IPS DF 6.9 (cell line): ENCODE measurements around the gene NFATC2.
"Not testable (repeated sequence)": the region's sequence is repeated elsewhere in the genome, so short reads cannot be mapped to it uniquely, and the experiment has no call there.

ENCODE experiments used
- DNase-seq: peaks from one replicate; pipeline ENCODE4 v3.0.0-alpha.2; 2013; ENCODE audit warnings: low read depth, low spot score
- H3K27ac ChIP-seq: one replicate; pipeline ENCODE4 v1.5.1; 2013; ENCODE audit warnings: low read length, control low read depth
- H3K27me3 ChIP-seq: 2 replicates; pipeline ENCODE4 v1.6.1; 2013; ENCODE audit warnings: mild to moderate bottlenecking, low read length; ENCODE audit not compliant: control insufficient read depth, insufficient read depth
- H3K36me3 ChIP-seq: 2 replicates; pipeline ENCODE4 v1.6.1; 2013; ENCODE audit warnings: low read length; ENCODE audit not compliant: control insufficient read depth, insufficient read depth
- H3K4me1 ChIP-seq: 2 replicates; pipeline ENCODE4 v1.6.1; 2013; ENCODE audit warnings: low read length; ENCODE audit not compliant: control insufficient read depth, insufficient read depth
- H3K4me3 ChIP-seq: 2 replicates; pipeline ENCODE4 v1.5.1; 2013; ENCODE audit warnings: mild to moderate bottlenecking, low read length
- H3K9me3 ChIP-seq: 2 replicates; pipeline ENCODE4 v1.6.1; 2013; ENCODE audit warnings: low read length, inconsistent platforms; ENCODE audit not compliant: control insufficient read depth, insufficient read depth
- WGBS: extraction: QIAGEN DNeasy Blood & Tissue Kit; methylation state at CpG from one replicate; pipeline ENCODE4 v1.1.7; 2013; ENCODE audit warnings: mixed read lengths, missing lambda C conversion rate; ENCODE audit not compliant: insufficient read length, insufficient coverage; 5-methylcytosine and 5-hydroxymethylcytosine counted together

NFATC2 gene

GRCh38 chr20:51487565-51488268, 54.8 kb downstream of the NFATC2 start:
- Histone ChIP-seq H3K4me1 (peaks cover 1% of the 10 kb centered on the region; the same call in 1 of the 2 replicates), H3K9me3 (no peaks in the 10 kb centered on the region), H3K4me3 (no peak overlapping the region), H3K27me3 (no peaks in the 10 kb centered on the region), H3K27ac (no peak overlapping the region), H3K36me3 (no peaks in the 10 kb centered on the region; the same call in 1 of the 2 replicates)
- WGBS = no CpG with 5 or more reads among the region's 20 CpGs
- no peak for DNase-seq

DNA sequence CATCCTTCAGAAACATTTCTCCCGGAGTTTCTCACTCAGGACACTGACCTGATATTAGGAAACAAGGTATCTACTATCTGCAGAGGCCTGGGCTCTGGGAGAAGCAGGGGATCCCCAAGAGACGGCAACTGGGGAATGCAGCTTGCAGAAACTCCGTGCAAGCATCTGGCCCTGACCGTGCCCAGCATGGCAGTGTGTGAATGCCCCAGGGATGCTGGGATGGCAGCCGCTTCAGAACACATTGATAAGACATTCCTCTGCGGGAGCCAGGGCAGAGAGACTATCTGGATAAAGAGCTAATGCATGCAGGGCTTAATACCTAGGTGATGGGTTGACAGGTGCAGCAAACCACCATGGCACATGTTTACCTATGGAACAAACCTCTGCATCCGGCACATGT, 55.4 kb downstream of the NFATC2 start:
- H3K4me3 ChIP-seq = no peak overlapping the region
- H3K9me3 ChIP-seq = no peaks in the 10 kb centered on the region
- WGBS = no CpG with 5 or more reads among the region's 7 CpGs
- no peak for DNase-seq
- H3K27ac ChIP-seq = no peak overlapping the region
- no peaks in the 10 kb centered on the region for H3K27me3 ChIP-seq
- H3K36me3 ChIP-seq = no peaks in the 10 kb centered on the region; the same call in 1 of the 2 replicates
- peaks cover 1% of the 10 kb centered on the region; the same call in 1 of the 2 replicates for H3K4me1 ChIP-seq

DNA sequence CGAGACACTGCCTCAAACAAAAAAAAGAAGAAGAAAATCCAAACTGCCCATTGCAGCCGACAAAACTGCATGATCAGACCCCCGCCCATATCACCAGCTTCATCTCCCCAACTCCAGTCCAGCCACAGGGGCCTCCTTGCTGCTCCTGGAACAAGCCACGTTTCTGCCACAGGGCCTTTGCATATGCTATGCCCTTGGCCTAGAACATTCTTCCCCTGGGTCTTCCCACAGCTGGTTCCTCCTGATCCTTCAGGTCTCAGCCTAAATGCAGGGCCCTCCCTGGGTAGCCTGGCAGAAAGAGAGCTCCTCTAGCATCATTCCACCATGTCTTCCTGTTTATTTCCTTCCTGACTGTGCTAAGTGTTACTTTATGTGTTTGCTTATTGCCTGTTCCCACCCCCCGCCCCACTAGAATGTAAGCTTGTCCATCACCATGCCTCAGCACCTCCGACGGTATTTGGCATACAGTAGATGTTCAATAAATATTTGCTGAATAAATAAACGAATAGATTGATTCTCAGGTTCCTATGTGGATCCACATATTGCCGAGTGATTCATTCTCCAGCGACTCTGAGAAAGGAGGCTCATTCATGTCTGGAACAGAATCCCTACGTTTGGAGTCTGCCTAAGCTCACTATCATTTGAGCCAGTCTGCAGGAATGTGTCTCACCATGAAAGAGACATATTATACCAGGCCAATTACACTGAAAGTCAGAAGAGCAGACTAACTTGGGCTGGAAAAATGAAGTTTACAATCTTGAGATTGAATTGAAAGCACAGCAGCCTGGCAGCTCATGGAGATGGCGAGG, 56.1 kb downstream of the NFATC2 start:
- no CpG with 5 or more reads among the region's 12 CpGs for WGBS
- Histone ChIP-seq H3K4me1 (no peaks in the 10 kb centered on the region), H3K36me3 (no peaks in the 10 kb centered on the region; the same call in 1 of the 2 replicates), H3K9me3 (no peaks in the 10 kb centered on the region), H3K27ac (no peak overlapping the region), H3K4me3 (no peak overlapping the region), H3K27me3 (no peaks in the 10 kb centered on the region)
- DNase-seq = no peak

DNA sequence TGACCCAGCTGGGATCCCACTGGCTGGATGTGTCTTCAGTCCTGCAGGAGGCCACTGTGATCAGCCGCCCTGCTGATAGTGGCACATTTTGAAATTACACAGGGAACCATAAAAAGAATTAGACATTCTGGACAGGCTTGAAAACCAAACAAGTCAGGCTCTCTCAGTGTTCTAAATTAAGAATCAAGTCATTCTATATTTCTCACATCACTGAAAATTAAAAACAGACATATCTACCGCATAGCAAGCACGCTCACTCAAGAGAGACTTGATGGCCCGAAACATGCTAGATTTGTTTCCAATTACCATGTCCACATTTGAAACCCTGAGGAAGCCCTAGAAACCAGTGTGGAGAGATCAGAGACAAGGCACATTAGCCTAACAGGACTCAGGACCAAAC, 57.7 kb downstream of the NFATC2 start:
- no peak for DNase-seq
- Histone ChIP-seq H3K9me3 (no peaks in the 10 kb centered on the region), H3K27ac (no peak overlapping the region), H3K27me3 (no peaks in the 10 kb centered on the region), H3K4me3 (no peak overlapping the region), H3K4me1 (no peaks in the 10 kb centered on the region), H3K36me3 (no peaks in the 10 kb centered on the region; the same call in 1 of the 2 replicates)
- no CpG with 5 or more reads among the region's 4 CpGs for WGBS

DNA sequence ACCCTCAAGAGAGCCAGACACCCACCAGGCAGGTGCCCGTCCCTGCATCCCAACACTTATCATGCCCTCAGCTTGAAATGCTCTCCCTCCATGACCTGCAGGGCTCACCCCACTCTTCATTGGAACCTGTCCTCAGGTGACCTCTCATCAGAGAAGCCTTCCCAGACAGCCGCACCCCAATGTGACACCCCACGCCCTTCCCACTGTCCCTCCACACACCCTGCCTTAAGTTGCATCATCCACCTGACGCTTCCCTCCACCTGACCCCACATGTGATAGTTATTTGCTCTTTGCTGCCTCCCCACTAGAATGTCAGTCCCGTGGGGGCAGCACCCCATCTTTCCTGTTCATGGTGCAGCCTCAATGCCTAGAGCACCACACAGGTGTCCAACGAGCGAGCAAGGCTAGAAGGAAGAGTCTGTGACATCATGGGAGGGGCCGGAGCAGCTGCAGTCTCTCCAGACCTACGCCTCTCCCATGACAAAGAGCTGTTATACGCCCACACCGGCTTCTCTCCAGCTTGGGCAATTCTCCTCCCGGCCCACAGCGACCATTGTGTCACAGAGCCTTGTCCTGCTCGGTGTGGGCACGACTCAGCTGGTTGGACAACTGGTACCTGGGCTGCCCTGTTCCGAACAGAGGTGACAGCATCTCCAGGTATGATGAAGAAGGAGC, 58.2 kb downstream of the NFATC2 start:
- no peak overlapping the region for H3K27ac ChIP-seq
- H3K4me1 ChIP-seq = no peaks in the 10 kb centered on the region
- H3K4me3 ChIP-seq = no peak overlapping the region
- no peak for DNase-seq
- WGBS = no CpG with 5 or more reads among the region's 16 CpGs
- no peaks in the 10 kb centered on the region; the same call in 1 of the 2 replicates for H3K36me3 ChIP-seq
- no peaks in the 10 kb centered on the region for H3K9me3 ChIP-seq
- H3K27me3 ChIP-seq = no peaks in the 10 kb centered on the region

- WGBS = no CpG with 5 or more reads among the region's 15 CpGs
- H3K4me1 ChIP-seq = no peaks in the 10 kb centered on the region
- H3K27me3 ChIP-seq = no peaks in the 10 kb centered on the region
- no peaks in the 10 kb centered on the region; the same call in 1 of the 2 replicates for H3K36me3 ChIP-seq
- no peak overlapping the region for H3K4me3 ChIP-seq
- no peaks in the 10 kb centered on the region for H3K9me3 ChIP-seq
- no peak for DNase-seq
- no peak overlapping the region for H3K27ac ChIP-seq
These were observed 59.6 kb downstream of the NFATC2 start for GRCh38 chr20:51482836-51483473.

- WGBS = no CpG with 5 or more reads among the region's 17 CpGs
- Histone ChIP-seq H3K27ac (no peak overlapping the region), H3K9me3 (no peaks in the 10 kb centered on the region), H3K27me3 (no peaks in the 10 kb centered on the region), H3K4me1 (no peaks in the 10 kb centered on the region), H3K4me3 (no peak overlapping the region), H3K36me3 (no peaks in the 10 kb centered on the region; the same call in 1 of the 2 replicates)
- no peak for DNase-seq
These were observed 61.1 kb downstream of the NFATC2 start for GRCh38 chr20:51481341-51481914.

DNA sequence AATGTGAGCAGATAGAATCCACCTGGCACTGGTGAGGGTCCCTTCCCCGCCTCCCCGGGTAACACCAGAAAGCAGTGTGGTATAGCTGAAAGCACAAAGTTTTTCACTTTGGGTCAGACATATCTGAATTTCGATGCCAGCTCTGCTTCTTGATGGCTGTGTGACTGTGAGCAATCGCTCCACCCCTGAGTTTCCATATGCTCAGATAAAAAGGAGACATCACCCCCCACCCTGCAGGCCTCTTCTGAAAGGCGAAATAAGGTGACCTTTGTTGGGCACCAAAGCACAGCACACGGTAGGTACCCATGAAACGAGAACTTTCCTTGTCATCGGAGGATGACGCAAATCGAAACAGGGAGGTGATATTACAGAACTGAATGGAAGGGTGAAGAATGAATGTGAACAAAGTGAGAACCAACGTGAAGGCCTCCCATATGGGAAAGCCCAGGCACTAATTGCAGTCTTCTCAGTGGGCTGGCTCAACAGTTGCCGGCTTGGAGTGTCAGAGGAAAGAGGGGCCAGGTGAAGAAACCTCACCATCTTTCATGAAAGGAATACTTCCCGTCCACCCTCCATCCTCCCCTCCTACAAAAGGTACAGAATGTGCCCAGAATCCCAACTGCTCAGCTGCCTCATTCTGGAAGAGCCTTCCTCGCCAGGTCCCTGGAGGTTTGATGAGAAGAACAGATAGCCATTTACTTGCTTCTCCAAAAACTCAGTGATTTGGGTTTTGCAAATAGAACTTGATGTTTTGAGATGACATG, 61.8 kb downstream of the NFATC2 start:
- no peak overlapping the region for H3K27ac ChIP-seq
- H3K36me3 ChIP-seq = no peaks in the 10 kb centered on the region; the same call in 1 of the 2 replicates
- DNase-seq = no peak
- H3K27me3 ChIP-seq = no peaks in the 10 kb centered on the region
- H3K9me3 ChIP-seq = no peaks in the 10 kb centered on the region
- H3K4me3 ChIP-seq = no peak overlapping the region
- no peaks in the 10 kb centered on the region for H3K4me1 ChIP-seq
- no CpG with 5 or more reads among the region's 14 CpGs for WGBS

- no CpG with 5 or more reads among the region's 1 CpG for WGBS
These were observed 66.4 kb downstream of the NFATC2 start for GRCh38 chr20:51476106-51476505.

More at GRCh38 chr20:51476106-51476505, 66.4 kb downstream of the NFATC2 start:
- H3K27me3 ChIP-seq, H3K27ac ChIP-seq, H3K4me1 ChIP-seq, H3K9me3 ChIP-seq, DNase-seq, H3K36me3 ChIP-seq, H3K4me3 ChIP-seq: not testable (repeated sequence)
